CD4-positive, alpha-beta T cell treated with Interleukin-2 at 100 ng/mL for 4 hours (primary cell): ENCODE data around the gene CCAR1.
"Not testable (repeated sequence)": the region's sequence is repeated elsewhere in the genome, so short reads cannot be mapped to it uniquely, and the experiment has no call there.

Source experiments
- DNase-seq: peaks from one replicate; pipeline ENCODE4 v3.0.0-alpha.2; 2020; ENCODE audit warnings: low spot score

The CCAR1 gene, protein sequence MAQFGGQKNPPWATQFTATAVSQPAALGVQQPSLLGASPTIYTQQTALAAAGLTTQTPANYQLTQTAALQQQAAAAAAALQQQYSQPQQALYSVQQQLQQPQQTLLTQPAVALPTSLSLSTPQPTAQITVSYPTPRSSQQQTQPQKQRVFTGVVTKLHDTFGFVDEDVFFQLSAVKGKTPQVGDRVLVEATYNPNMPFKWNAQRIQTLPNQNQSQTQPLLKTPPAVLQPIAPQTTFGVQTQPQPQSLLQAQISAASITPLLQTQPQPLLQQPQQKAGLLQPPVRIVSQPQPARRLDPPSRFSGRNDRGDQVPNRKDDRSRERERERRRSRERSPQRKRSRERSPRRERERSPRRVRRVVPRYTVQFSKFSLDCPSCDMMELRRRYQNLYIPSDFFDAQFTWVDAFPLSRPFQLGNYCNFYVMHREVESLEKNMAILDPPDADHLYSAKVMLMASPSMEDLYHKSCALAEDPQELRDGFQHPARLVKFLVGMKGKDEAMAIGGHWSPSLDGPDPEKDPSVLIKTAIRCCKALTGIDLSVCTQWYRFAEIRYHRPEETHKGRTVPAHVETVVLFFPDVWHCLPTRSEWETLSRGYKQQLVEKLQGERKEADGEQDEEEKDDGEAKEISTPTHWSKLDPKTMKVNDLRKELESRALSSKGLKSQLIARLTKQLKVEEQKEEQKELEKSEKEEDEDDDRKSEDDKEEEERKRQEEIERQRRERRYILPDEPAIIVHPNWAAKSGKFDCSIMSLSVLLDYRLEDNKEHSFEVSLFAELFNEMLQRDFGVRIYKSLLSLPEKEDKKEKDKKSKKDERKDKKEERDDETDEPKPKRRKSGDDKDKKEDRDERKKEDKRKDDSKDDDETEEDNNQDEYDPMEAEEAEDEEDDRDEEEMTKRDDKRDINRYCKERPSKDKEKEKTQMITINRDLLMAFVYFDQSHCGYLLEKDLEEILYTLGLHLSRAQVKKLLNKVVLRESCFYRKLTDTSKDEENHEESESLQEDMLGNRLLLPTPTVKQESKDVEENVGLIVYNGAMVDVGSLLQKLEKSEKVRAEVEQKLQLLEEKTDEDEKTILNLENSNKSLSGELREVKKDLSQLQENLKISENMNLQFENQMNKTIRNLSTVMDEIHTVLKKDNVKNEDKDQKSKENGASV

DNA sequence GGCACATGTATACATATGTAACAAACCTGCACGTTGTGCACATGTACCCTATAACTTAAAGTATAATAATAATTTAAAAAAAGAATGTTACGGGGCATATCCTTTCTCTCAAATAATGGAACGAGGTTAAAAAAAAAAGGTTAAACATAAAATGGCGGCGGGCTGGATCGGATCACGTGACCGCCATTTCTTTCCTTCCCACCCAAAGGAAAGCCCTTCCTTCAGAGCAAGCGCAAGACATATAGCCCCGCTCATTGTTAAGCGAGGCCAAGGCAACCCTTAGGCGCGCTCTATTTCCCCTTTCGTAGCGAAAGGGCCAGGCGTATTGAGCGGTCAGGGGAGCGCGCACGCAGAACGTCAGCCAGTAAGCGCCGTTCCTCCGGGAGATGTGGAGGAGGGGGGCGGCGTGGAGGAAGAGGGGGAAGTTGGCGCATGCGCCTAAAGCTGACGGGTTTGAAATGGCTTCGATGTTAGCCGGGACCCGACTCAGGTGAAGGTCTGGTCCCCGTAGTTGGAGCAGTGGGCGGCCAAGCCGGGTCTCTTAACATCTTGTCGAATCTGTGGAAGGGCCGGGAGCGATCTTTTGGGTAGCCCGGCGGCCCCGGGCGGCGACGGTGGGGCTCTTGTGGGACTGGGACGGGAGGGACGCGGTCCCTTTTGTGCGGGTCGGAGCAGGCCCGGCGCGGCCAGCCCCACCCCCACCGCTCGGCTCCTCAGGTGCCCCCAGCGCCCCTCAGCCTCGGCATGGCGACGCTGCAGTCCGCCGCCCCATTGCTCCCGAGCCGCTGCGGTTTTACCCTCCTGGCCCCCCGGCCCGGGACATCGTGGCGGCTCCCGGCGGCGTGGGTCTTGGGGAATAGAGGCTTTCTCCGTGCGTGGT lies at the start of gene CCAR1:
Gene CCAR1 (plus strand): TSS at position 447 of the 880 bp plus-strand sequence. CDS start 1,266 bp downstream, outside the sequence.
- peak; percentile 97 for DNase-seq

- peak; percentile 32 for DNase-seq
These were observed 36.6 kb upstream of the CCAR1 start for GRCh38 chr10:68684413-68684812.

GRCh38 chr10:68696018-68696417 lies 25.0 kb upstream of the CCAR1 start:
- DNase-seq: no peak

GRCh38 chr10:68697106-68697505 lies 23.9 kb upstream of the CCAR1 start:
- no peak for DNase-seq

DNA sequence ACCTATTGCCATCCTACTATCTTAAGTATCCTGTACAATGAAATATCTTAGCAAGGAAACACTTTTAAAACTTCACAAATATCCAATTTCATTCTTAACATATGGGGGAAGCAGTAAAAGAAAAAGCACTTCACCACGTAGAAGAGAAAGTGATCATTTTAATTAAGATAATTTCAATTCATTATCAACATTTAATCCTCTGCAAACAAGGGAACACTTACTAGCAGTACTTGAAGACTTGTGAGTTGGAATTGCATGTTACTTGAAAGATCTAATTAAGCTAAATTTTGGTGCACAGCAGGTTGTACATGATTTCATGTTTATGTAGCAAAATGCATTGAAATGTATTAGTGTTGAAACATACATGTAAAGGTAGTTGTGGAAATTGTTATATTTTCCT lies 20.8 kb upstream of the CCAR1 start:
- DNase-seq: no peak

GRCh38 chr10:68705548-68705947 lies 15.5 kb upstream of the CCAR1 start:
- DNase-seq: no peak

DNA sequence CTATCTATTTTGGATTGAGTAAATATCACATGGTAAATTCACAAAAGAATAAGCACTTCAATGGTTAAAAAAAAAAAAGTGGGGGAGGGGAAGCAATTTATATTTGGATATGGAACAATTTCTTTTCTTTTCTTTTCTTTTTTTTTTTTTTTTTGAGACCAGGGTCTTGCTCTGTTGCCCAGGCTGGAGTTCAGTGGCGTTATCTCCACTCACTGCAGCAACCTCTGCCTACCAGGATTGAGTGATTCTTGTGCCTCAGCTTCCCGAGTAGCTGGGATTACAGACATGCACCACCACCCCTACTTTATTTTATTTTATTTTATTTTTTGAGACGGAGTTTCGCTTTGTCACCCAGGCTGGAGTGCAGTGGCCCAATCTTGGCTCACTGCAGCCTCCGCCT lies 12.1 kb upstream of the CCAR1 start:
- not testable (repeated sequence) for DNase-seq

DNA sequence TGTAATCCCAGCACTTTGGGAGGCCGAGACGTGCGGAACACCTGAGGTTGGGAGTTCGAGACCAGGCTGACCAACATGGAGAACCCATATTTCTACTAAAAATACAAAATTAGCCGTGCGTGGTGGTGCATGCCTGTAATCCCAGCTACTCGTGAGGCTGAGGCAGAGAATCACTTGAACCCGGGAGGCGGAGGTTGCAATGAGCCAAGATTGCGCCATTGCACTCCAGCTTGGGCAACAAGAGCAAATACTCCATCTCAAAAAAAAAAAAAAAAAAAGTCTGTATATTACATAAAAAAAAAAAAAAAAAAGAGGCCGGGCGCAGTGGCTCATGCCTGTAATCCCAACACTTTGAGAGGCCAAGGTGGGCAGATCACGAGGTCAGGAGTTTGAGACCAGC lies 8.0 kb upstream of the CCAR1 start:
- DNase-seq: not testable (repeated sequence)

DNA sequence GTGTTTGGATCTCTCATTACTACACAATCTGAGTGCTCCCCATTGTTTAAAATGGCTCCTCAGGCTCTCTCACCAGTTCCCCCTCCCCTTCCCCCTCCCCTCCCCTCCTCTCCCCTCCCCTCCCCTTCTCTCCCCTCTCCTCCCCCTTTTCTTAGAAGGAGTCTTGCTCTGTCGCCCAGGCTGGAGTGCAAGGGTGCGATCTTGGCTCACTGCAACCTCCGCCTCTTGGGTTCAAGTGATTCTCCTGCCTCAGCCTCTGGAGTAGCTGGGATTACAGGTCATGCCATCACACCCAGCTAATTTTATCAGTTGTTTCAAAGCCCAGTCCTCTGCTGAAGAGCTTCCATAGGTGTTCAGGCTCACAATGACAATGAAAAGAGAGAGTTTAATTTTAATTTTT lies 3.6 kb upstream of the CCAR1 start:
- DNase-seq: no peak

DNA sequence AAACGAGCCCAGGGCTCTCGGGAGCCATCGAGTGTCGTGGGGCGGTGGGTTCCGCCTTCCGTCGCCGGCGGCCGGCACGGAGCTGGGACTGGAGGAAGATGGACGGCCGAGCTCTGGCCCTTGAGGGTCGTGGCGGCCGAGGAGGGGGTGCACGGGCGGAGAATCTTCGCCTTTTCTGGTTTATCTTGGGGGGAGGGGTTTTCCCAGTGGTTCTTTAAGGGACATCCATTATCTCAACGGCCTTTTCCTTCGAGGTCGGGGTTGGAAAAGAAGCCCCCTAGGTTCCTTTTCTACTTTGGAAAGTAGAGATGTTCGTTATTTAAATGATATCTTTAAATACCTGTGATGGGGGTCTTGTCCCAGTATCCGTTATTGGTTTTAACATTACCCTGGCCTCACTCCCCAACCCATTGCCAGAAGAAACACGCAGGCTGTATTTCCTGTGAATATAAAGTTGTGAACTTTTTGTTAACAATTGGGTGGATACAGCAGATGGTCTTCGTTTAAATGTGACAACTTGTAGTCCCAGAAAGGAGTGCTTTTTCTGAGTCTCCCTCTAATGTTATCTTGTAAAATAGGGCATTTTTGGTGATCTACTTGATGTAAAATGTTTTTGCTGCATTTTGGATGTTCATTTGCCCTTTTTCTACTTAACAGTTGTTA lies 765 bp downstream of the CCAR1 start:
- DNase-seq: peak; percentile 6

- no peak for DNase-seq
These were observed 4.0 kb downstream of the CCAR1 start for GRCh38 chr10:68725016-68725415.

- no peak for DNase-seq
These were observed 6.1 kb downstream of the CCAR1 start for GRCh38 chr10:68727146-68727545.

DNA sequence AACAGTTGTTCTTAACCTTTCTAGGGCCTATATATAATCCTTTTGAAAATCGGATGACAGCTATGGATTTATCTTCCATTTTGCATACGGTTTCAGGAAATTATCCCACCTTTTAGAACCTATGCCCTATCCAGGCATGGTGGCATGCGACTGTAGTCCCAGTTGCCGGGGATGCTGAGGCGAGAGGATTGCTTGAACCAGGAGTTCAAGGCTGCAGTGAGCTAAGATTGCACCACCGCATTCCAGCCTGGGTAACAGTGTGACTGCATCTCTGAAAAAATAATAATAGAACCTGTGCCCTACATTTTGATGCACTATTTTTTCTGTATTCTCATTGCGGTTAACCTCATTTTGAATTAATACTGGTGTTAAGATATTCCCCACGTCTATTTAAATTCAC lies 11.6 kb downstream of the CCAR1 start:
- DNase-seq: no peak

GRCh38 chr10:68734349-68734748 lies 13.3 kb downstream of the CCAR1 start:
- DNase-seq: no peak

GRCh38 chr10:68735119-68735518 lies 14.1 kb downstream of the CCAR1 start:
- DNase-seq: no peak

DNA sequence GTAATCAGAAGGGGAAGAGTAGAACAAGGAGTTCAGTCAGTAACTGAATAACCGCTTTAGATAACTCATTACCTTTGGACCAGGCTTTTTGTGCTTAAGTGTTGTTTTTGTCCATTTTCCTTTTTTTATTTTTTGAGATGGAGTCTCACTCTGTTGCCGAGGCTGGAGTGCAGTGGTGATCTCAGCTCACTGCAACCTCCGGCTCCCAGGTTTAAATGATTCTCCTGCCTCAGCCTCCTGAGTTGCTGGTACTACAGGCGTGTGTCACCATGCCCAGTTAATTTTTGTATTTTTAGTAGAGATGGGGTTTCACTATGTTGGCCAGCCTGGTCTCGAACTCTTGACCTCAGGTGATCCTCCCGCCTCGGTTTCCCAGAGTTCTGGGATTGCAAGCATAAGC lies 14.7 kb downstream of the CCAR1 start:
- DNase-seq: not testable (repeated sequence)

- DNase-seq: not testable (repeated sequence)
These were observed 19.6 kb downstream of the CCAR1 start for GRCh38 chr10:68740676-68741075.

GRCh38 chr10:68742397-68742796 lies 21.4 kb downstream of the CCAR1 start:
- no peak for DNase-seq

DNA sequence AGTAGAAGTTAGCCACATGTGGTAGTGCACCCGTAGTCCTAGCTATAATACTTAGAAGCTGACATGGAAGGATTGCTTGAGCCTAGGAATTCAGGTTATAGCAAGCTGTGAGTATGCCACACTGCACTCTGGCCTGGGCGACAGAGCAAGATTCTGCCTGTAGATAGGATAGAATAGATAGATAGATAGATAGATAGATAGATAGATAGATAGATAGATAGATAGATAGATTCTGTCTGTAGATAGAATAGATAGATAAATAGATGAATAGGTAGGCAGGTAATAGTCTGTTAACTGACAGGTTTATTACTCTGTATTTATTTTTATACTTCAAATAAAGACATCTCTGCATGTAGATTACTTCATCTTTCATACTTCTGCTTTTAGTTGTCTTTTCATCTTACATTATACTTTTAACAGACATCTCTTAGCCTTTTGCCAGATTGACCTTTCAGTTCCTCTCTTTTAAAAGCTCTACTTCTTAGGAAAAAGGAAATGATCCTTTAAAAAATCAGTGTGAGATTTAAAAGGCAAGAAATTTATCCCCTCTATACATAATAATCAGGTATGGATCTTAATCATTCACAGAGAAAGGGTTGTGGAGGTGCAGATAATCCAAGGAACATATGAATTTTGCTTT lies 31.8 kb downstream of the CCAR1 start:
- DNase-seq: no peak

- DNase-seq: no peak
These were observed 35.2 kb downstream of the CCAR1 start for GRCh38 chr10:68756246-68756645.
